ENCODE measurements around the gene HECW1.

The HECW1 gene

DNA sequence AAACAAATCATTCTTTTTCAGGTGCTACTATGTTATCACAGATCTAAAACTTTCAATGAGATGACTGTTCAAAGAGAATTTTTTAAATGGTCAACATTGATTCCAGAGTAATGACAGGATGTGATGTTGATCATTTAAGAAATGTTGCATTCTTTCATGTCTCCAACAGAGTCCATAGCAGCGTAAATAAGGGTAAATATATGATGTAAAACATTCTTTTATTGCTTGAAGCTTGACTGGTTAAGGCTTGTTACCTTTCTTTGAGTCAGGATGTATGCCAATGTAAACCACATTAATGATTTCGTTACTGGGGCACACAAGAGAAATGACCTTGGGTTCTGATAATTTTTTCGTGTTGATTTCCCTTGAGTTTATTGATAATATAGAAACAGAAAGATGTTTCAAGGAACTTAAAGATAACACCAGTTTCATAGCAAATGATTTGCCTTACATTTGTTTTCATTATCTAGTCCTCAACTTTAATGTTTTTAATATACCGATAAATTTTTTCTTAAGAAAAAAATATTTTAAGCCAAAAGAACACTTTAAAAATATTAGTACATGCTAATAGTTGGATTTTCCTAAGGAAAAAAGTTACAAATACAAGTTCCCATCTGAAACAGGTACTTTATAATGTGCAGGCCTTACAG, 473.9 kb downstream of the HECW1 start:
- Histone ChIP-seq H2AK5ac (ENCODE audit: low read length) (no peak overlapping the region), H3K79me2 (ENCODE audit: control insufficient read depth, insufficient read depth, low read length) (peaks cover 10% of the 10 kb centered on the region), H3K79me1 (ENCODE audit: low read length) (peaks cover 6% of the 10 kb centered on the region), H3K27ac (ENCODE audit: low read depth, low read length) (no peak overlapping the region), H2BK5ac (ENCODE audit: low read length) (no peak overlapping the region), H3K4ac (ENCODE audit: low read depth, low read length) (no peak overlapping the region), H3K18ac (ENCODE audit: low read length) (no peak overlapping the region), H3K23ac (ENCODE audit: low read length) (no peak overlapping the region), H2BK120ac (ENCODE audit: low read depth, low read length) (no peak overlapping the region), H4K5ac (ENCODE audit: low read length) (no peak overlapping the region), H3K4me3 (ENCODE audit: low read length) (no peak overlapping the region), H2BK15ac (replicated peaks; ENCODE audit: low read depth) (no peak overlapping the region), H3K36me3 (ENCODE audit: control insufficient read depth, insufficient read depth, low read length) (no peaks in the 10 kb centered on the region), H3K9ac (ENCODE audit: low read length) (no peak overlapping the region), H3K4me2 (ENCODE audit: low read length) (no peak overlapping the region), H3K27me3 (ENCODE audit: insufficient read depth, low read length, poor library complexity) (no peaks in the 10 kb centered on the region), H3K4me1 (ENCODE audit: control insufficient read depth, low read depth, low read length) (peaks cover 6% of the 10 kb centered on the region), H3K56ac (ENCODE audit: low read length) (no peak overlapping the region), H4K8ac (ENCODE audit: low read depth, low read length) (no peak overlapping the region)
- no peak for DNase-seq
- no CpG with 5 or more reads among the region's 4 CpGs for WGBS (ENCODE audit: extremely low coverage, insufficient coverage, low lambda C conversion rate)

GRCh38 chr7:43588477-43589132, 476.2 kb downstream of the HECW1 start:
- DNase-seq = no peak
- Histone ChIP-seq H3K36me3 (ENCODE audit: control insufficient read depth, insufficient read depth, low read length) (no peaks in the 10 kb centered on the region), H2AK5ac (ENCODE audit: low read length) (no peak overlapping the region), H3K18ac (ENCODE audit: low read length) (no peak overlapping the region), H2BK15ac (replicated peaks; ENCODE audit: low read depth) (no peak overlapping the region), H2BK120ac (ENCODE audit: low read depth, low read length) (no peak overlapping the region), H3K27me3 (ENCODE audit: insufficient read depth, low read length, poor library complexity) (no peaks in the 10 kb centered on the region), H3K56ac (ENCODE audit: low read length) (no peak overlapping the region), H3K4me1 (ENCODE audit: control insufficient read depth, low read depth, low read length) (peaks cover 6% of the 10 kb centered on the region), H2BK5ac (ENCODE audit: low read length) (no peak overlapping the region), H3K23ac (ENCODE audit: low read length) (no peak overlapping the region), H3K4ac (ENCODE audit: low read depth, low read length) (no peak overlapping the region), H3K9ac (ENCODE audit: low read length) (no peak overlapping the region), H3K79me2 (ENCODE audit: control insufficient read depth, insufficient read depth, low read length) (peaks cover 14% of the 10 kb centered on the region), H3K79me1 (ENCODE audit: low read length) (peaks cover 9% of the 10 kb centered on the region), H4K5ac (ENCODE audit: low read length) (no peak overlapping the region), H3K4me2 (ENCODE audit: low read length) (no peak overlapping the region), H3K4me3 (ENCODE audit: low read length) (no peak overlapping the region), H4K8ac (ENCODE audit: low read depth, low read length) (no peak overlapping the region), H3K27ac (ENCODE audit: low read depth, low read length) (no peak overlapping the region)
- no CpG with 5 or more reads among the region's 5 CpGs for WGBS (ENCODE audit: extremely low coverage, insufficient coverage, low lambda C conversion rate)

GRCh38 chr7:43589133-43589478, 476.7 kb downstream of the HECW1 start:
- Histone ChIP-seq H3K36me3 (ENCODE audit: control insufficient read depth, insufficient read depth, low read length) (no peaks in the 10 kb centered on the region), H3K23ac (ENCODE audit: low read length) (no peak overlapping the region), H3K9ac (ENCODE audit: low read length) (no peak overlapping the region)

GRCh38 chr7:43589728-43590127, 477.3 kb downstream of the HECW1 start:
- H3K4ac ChIP-seq (ENCODE audit: low read depth, low read length) = no peak overlapping the region
- no peak overlapping the region for H3K4me3 ChIP-seq (ENCODE audit: low read length)
- peaks cover 7% of the 10 kb centered on the region for H3K79me1 ChIP-seq (ENCODE audit: low read length)
- WGBS (ENCODE audit: extremely low coverage, insufficient coverage, low lambda C conversion rate) = no CpG with 5 or more reads among the region's 3 CpGs
- H3K18ac ChIP-seq (ENCODE audit: low read length) = no peak overlapping the region
- H3K4me2 ChIP-seq (ENCODE audit: low read length) = no peak overlapping the region
- H3K56ac ChIP-seq (ENCODE audit: low read length) = no peak overlapping the region
- H3K27me3 ChIP-seq (ENCODE audit: insufficient read depth, low read length, poor library complexity) = no peaks in the 10 kb centered on the region
- no peak overlapping the region for H3K27ac ChIP-seq (ENCODE audit: low read depth, low read length)
- no peak overlapping the region for H2BK15ac ChIP-seq (replicated peaks; ENCODE audit: low read depth)
- no peaks in the 10 kb centered on the region for H3K36me3 ChIP-seq (ENCODE audit: control insufficient read depth, insufficient read depth, low read length)
- H2BK120ac ChIP-seq (ENCODE audit: low read depth, low read length) = no peak overlapping the region
- no peak overlapping the region for H3K9ac ChIP-seq (ENCODE audit: low read length)
- H3K4me1 ChIP-seq (ENCODE audit: control insufficient read depth, low read depth, low read length) = no peaks in the 10 kb centered on the region
- no peak overlapping the region for H3K23ac ChIP-seq (ENCODE audit: low read length)
- H4K5ac ChIP-seq (ENCODE audit: low read length) = no peak overlapping the region
- H4K8ac ChIP-seq (ENCODE audit: low read depth, low read length) = no peak overlapping the region
- peaks cover 14% of the 10 kb centered on the region for H3K79me2 ChIP-seq (ENCODE audit: control insufficient read depth, insufficient read depth, low read length)
- no peak overlapping the region for H2AK5ac ChIP-seq (ENCODE audit: low read length)
- H2BK5ac ChIP-seq (ENCODE audit: low read length) = no peak overlapping the region
- DNase-seq = no peak

More at GRCh38 chr7:43589133-43589478, 476.7 kb downstream of the HECW1 start:
- Histone ChIP-seq H3K27ac (ENCODE audit: low read depth, low read length) (no peak overlapping the region), H3K4ac (ENCODE audit: low read depth, low read length) (no peak overlapping the region), H3K79me1 (ENCODE audit: low read length) (peaks cover 8% of the 10 kb centered on the region), H3K27me3 (ENCODE audit: insufficient read depth, low read length, poor library complexity) (no peaks in the 10 kb centered on the region), H3K79me2 (ENCODE audit: control insufficient read depth, insufficient read depth, low read length) (peaks cover 15% of the 10 kb centered on the region), H2BK15ac (replicated peaks; ENCODE audit: low read depth) (no peak overlapping the region), H3K4me2 (ENCODE audit: low read length) (no peak overlapping the region), H3K56ac (ENCODE audit: low read length) (no peak overlapping the region), H3K18ac (ENCODE audit: low read length) (no peak overlapping the region), H3K4me1 (ENCODE audit: control insufficient read depth, low read depth, low read length) (peaks cover 5% of the 10 kb centered on the region), H2BK120ac (ENCODE audit: low read depth, low read length) (no peak overlapping the region), H4K8ac (ENCODE audit: low read depth, low read length) (no peak overlapping the region), H4K5ac (ENCODE audit: low read length) (no peak overlapping the region), H2AK5ac (ENCODE audit: low read length) (no peak overlapping the region), H3K4me3 (ENCODE audit: low read length) (no peak overlapping the region), H2BK5ac (ENCODE audit: low read length) (no peak overlapping the region)
- no peak for DNase-seq

DNA sequence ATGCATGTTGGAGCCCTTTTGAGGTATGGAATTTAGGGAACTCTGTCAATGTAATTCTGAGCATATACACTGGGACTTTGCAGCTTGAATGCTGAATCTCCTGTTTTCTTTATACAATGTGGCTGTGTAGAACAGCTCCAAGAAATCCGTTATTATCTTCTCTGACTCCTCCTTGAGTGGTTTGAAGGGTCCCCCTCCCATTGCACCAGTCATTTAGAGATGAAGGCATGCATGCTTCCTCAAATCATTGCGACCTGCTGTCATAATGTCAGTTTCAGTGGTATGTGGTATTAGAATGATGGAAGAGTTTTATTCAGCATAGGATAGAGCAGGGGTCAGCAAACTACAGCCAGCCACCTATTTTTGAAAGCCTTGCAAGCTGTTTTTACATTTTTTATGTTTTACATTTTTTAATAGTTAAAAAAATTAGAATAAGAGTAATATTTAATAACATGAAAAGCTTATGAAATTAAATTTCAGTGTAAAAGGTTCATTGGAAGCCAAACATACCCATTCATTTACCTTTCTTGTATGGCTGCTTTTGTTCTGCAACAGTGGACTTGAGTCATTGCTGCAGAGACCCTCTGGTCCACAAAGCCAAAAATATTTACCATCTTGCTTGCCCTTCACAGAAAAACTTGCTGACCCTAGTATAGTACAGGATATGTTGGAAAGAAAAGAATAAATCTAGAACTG, 478.6 kb downstream of the HECW1 start:
- H4K5ac ChIP-seq (ENCODE audit: low read length) = no peak overlapping the region
- H3K4ac ChIP-seq (ENCODE audit: low read depth, low read length) = no peak overlapping the region
- no CpG with 5 or more reads among the region's 2 CpGs for WGBS (ENCODE audit: extremely low coverage, insufficient coverage, low lambda C conversion rate)
- H2BK5ac ChIP-seq (ENCODE audit: low read length) = no peak overlapping the region
- no peak for DNase-seq
- no peak overlapping the region for H3K23ac ChIP-seq (ENCODE audit: low read length)
- no peak overlapping the region for H2BK15ac ChIP-seq (replicated peaks; ENCODE audit: low read depth)
- no peaks in the 10 kb centered on the region for H3K27me3 ChIP-seq (ENCODE audit: insufficient read depth, low read length, poor library complexity)
- H3K18ac ChIP-seq (ENCODE audit: low read length) = no peak overlapping the region
- H3K56ac ChIP-seq (ENCODE audit: low read length) = no peak overlapping the region
- no peak overlapping the region for H4K8ac ChIP-seq (ENCODE audit: low read depth, low read length)
- H2BK120ac ChIP-seq (ENCODE audit: low read depth, low read length) = no peak overlapping the region
- peaks cover 7% of the 10 kb centered on the region for H3K79me1 ChIP-seq (ENCODE audit: low read length)
- H3K79me2 ChIP-seq (ENCODE audit: control insufficient read depth, insufficient read depth, low read length) = peaks cover 14% of the 10 kb centered on the region
- H3K4me1 ChIP-seq (ENCODE audit: control insufficient read depth, low read depth, low read length) = no peaks in the 10 kb centered on the region
- H3K27ac ChIP-seq (ENCODE audit: low read depth, low read length) = no peak overlapping the region
- no peak overlapping the region for H3K4me3 ChIP-seq (ENCODE audit: low read length)
- H2AK5ac ChIP-seq (ENCODE audit: low read length) = no peak overlapping the region
- no peak overlapping the region for H3K9ac ChIP-seq (ENCODE audit: low read length)
- no peaks in the 10 kb centered on the region for H3K36me3 ChIP-seq (ENCODE audit: control insufficient read depth, insufficient read depth, low read length)
- H3K4me2 ChIP-seq (ENCODE audit: low read length) = no peak overlapping the region

Data from mesendoderm (in vitro differentiated cells).